HepG2 (cell line): Measurements from ENCODE around the gene MRPL28. TPM values are rescaled to one million over a fixed set of nuclear protein-coding genes. Genes with fewer than 3 reads are reported as not detected.

Experiments used
- CBX2 ChIP-seq, 2 experiments: fragments of 200-600 bp in 1 of 2; sonication (generic); formaldehyde crosslinking in 1 of 2; IDR thresholded peaks; 2 replicates each; pipeline versions ENCODE4 v1.7.0 to v1.8.1; 2018 to 2022; ENCODE audit warnings: low read depth in 2 of 2, low read length in 1 of 2, mild to moderate bottlenecking in 1 of 2, missing genetic modification reagents in 1 of 2
- CENPX ChIP-seq: sonication (generic); formaldehyde crosslinking; IDR thresholded peaks from 2 replicates; pipeline ENCODE4 v1.9.0; 2021; ENCODE audit warnings: mild to moderate bottlenecking, missing genetic modification reagents, moderate library complexity
- KDM2A ChIP-seq: sonication (generic); formaldehyde crosslinking; IDR thresholded peaks from 2 replicates; pipeline ENCODE4 v1.4.0; 2020; ENCODE audit warnings: low read depth, missing genetic modification reagents, borderline replicate concordance
- KDM5B ChIP-seq: sonication (generic); formaldehyde crosslinking; IDR thresholded peaks from 2 replicates; pipeline ENCODE4 v1.4.0; 2020; ENCODE audit warnings: missing genetic modification reagents, mild to moderate bottlenecking, borderline replicate concordance
- KLF15 ChIP-seq: sonication (generic); formaldehyde crosslinking; IDR thresholded peaks from 2 replicates; pipeline ENCODE4 v1.8.1; 2023; ENCODE audit warnings: borderline replicate concordance, mild to moderate bottlenecking, inconsistent platforms, missing genetic modification reagents, mixed read lengths
- MED13 ChIP-seq: sonication (generic); formaldehyde crosslinking; IDR thresholded peaks from 2 replicates; pipeline ENCODE4 v1.5.0; 2020; ENCODE audit warnings: missing genetic modification reagents
- PCBP2 ChIP-seq: fragments of 200-400 bp; formaldehyde crosslinking; optimal IDR thresholded peaks from 2 replicates; pipeline ENCODE3; 2018; ENCODE audit warnings: low read length, low read depth; ENCODE audit not compliant: poor library complexity, severe bottlenecking
- PHF5A ChIP-seq: IDR thresholded peaks from one replicate; pipeline ENCODE4 v1.6.1; 2018; ENCODE audit warnings: low read depth, missing genetic modification reagents; ENCODE audit not compliant: unreplicated experiment
- PHF8 ChIP-seq: sonication (generic); formaldehyde crosslinking; IDR thresholded peaks from 2 replicates; pipeline ENCODE4 v1.5.0; 2020; ENCODE audit warnings: missing genetic modification reagents
- PLRG1 ChIP-seq: fragments of 450-650 bp; conservative IDR thresholded peaks from 2 replicates; pipeline ENCODE4 v1.6.1; 2016
- PLSCR1 ChIP-seq: sonication (generic); formaldehyde crosslinking; IDR thresholded peaks from 2 replicates; pipeline ENCODE4 v1.5.0; 2020; ENCODE audit warnings: missing genetic modification reagents, mild to moderate bottlenecking, borderline replicate concordance
- POLR2G ChIP-seq: fragments of 200-400 bp; formaldehyde crosslinking; IDR thresholded peaks from 2 replicates; pipeline ENCODE4 v1.6.1; 2018; ENCODE audit warnings: mild to moderate bottlenecking, low read depth, low read length, moderate library complexity
- TAF15 ChIP-seq: fragments of 200-400 bp; formaldehyde crosslinking; IDR thresholded peaks from one replicate; pipeline ENCODE4 v1.6.1; 2018; ENCODE audit warnings: mild to moderate bottlenecking, low read depth, low read length; ENCODE audit not compliant: poor library complexity, severe bottlenecking
- TFDP1 ChIP-seq: IDR thresholded peaks from 2 replicates; pipeline ENCODE4 v1.6.1; 2016; ENCODE audit warnings: missing compliant biosample characterization, missing genetic modification reagents, borderline replicate concordance
- ZBTB7A ChIP-seq: sonication (generic); formaldehyde crosslinking; IDR thresholded peaks from 2 replicates; pipeline ENCODE4 v1.8.0; 2022; ENCODE audit warnings: mild to moderate bottlenecking, missing genetic modification reagents
- ZNF138 ChIP-seq: sonication (generic); formaldehyde crosslinking; IDR thresholded peaks from 2 replicates; pipeline ENCODE4 v1.5.0; 2020; ENCODE audit warnings: mild to moderate bottlenecking, low read depth, missing genetic modification reagents
- ZNF317 ChIP-seq: sonication (generic); formaldehyde crosslinking; IDR thresholded peaks from 2 replicates; pipeline ENCODE4 v1.5.0; 2020; ENCODE audit warnings: mild to moderate bottlenecking, missing genetic modification reagents
- ZNF414 ChIP-seq: sonication (generic); formaldehyde crosslinking; IDR thresholded peaks from 2 replicates; pipeline ENCODE4 v1.5.0; 2020; ENCODE audit warnings: missing genetic modification reagents
- ZNF558 ChIP-seq: sonication (generic); formaldehyde crosslinking; IDR thresholded peaks from 2 replicates; pipeline ENCODE4 v1.9.0; 2022; ENCODE audit warnings: mild to moderate bottlenecking, missing genetic modification reagents, borderline replicate concordance
- ZNF790 ChIP-seq: sonication (generic); formaldehyde crosslinking; IDR thresholded peaks from 2 replicates; pipeline ENCODE4 v1.8.0; 2022; ENCODE audit warnings: missing genetic modification reagents, mild to moderate bottlenecking, borderline replicate concordance
- ZNF816 ChIP-seq: sonication (generic); formaldehyde crosslinking; IDR thresholded peaks from 2 replicates; pipeline ENCODE4 v1.8.0; 2022; ENCODE audit warnings: missing genetic modification reagents, mild to moderate bottlenecking, borderline replicate concordance
- ZNF883 ChIP-seq: sonication (generic); formaldehyde crosslinking; IDR thresholded peaks from 2 replicates; pipeline ENCODE4 v1.5.1; 2020; ENCODE audit warnings: mild to moderate bottlenecking, missing genetic modification reagents; ENCODE audit errors: not compliant biosample characterization
- ZSCAN29 ChIP-seq: sonication (generic); formaldehyde crosslinking; conservative IDR thresholded peaks from 2 replicates; pipeline ENCODE4 v1.4.0; 2020; ENCODE audit warnings: mild to moderate bottlenecking, missing genetic modification reagents
- polyA plus RNA-seq, 8 experiments: library from polyadenylated mRNA; depleted of rRNA in 3 of 8; stranded (reverse) in 7 of 8; unstranded in 1 of 8; fragments of >200 nt; fragmentation: Illumina TruSeq in 4 of 8; extraction: Trizol in 4 of 8; gene quantifications; 2 replicates each; pipeline versions ENCODE4 v1.2.1 to v1.2.3, GENCODE V29; 2011 to 2016; ENCODE audit warnings: low read depth in 4 of 8, missing spikeins in 1 of 8, mixed read lengths in 1 of 8; ENCODE audit not compliant: insufficient read depth in 1 of 8
- total RNA-seq, 5 experiments: library from RNA; depleted of rRNA; stranded (reverse); fragments of >200 nt; fragmentation: Illumina TruSeq; extraction: Trizol; gene quantifications; 2 replicates each; pipeline ENCODE4 v1.2.3, GENCODE V29; 2016; ENCODE audit warnings: low read depth in 1 of 5

Gene MRPL28
- total and polyA plus RNA-seq, 2 of the 13 experiments (the other 11 are each of a cell fraction or from before 2014, with no cell fraction given), result 114 to 135 TPM

GRCh38 chr16:401468-402348, 31.4 kb upstream of the MRPL28 start, which contains the start of gene DECR2 (continued):
- TF ChIP-seq CBX2 (IDR thresholded peaks at IDR 0.05; ENCODE audit: low read depth, low read length) (no peak), CBX2 (CRISPR knock-in tag; IDR thresholded peaks at IDR 0.05; ENCODE audit: low read depth) (no peak), MED13 (peak; percentile 36; the same call in 1 of the 2 replicates), TFDP1 (CRISPR knock-in tag) (peak; percentile 35; the same call in 1 of the 2 replicates), PHF8 (CRISPR knock-in tag) (peak; percentile 81), ZNF138 (CRISPR knock-in tag) (0 out of 2 replicates have a peak, but pooled peaks have one; percentile 53), PLSCR1 (CRISPR knock-in tag) (no peak), ZNF883 (CRISPR knock-in tag) (peak; percentile 70), PLRG1 (no peak), CENPX (CRISPR knock-in tag) (no peak), KDM2A (CRISPR knock-in tag) (peak; percentile 98), ZNF790 (CRISPR knock-in tag) (peak; percentile 29; the same call in 1 of the 2 replicates), PCBP2 (no peak), ZSCAN29 (CRISPR knock-in tag) (no peak), KLF15 (CRISPR knock-in tag) (no peak; the same call in 1 of the 2 replicates), ZNF816 (CRISPR knock-in tag) (peak; percentile 79; the same call in 1 of the 2 replicates), PHF5A (CRISPR knock-in tag) (peak; percentile 68), ZBTB7A (CRISPR knock-in tag) (0 out of 2 replicates have a peak, but pooled peaks have one; percentile 20), TAF15 (no peak), POLR2G (peak; percentile 92), ZNF558 (0 out of 2 replicates have a peak, but pooled peaks have one; percentile 51), ZNF414 (peak; percentile 78), ZNF317 (CRISPR knock-in tag) (no peak), KDM5B (CRISPR knock-in tag) (peak; percentile 73)
